Measurements from ENCODE around the gene SLC16A8.

Gene SLC16A8

GRCh38 chr22:38029370-38029769 lies 54.6 kb downstream of the SLC16A8 start:
- DNase-seq (ENCODE audit: low read depth in 2 of 2) = no peak

- DNase-seq (ENCODE audit: low read depth in 2 of 2) = no peak
These were observed 55.4 kb downstream of the SLC16A8 start for GRCh38 chr22:38028344-38029130.

Data from fibroblast of skin of left biceps (primary cell).